LNCaP clone FGC (cell line): ENCODE measurements around the gene SDC4.
A peak's percentile ranks its signal among the peaks of the same experiment; 100 is the strongest.

ENCODE experiments used
- DNase-seq: peaks from one replicate; pipeline ENCODE4 v3.0.0-alpha.2; 2011; ENCODE audit warnings: low read depth
- H3K4me3 ChIP-seq: 2 replicates; pipeline ENCODE4 v1.5.1; 2011; ENCODE audit warnings: mild to moderate bottlenecking, low read depth, low read length, control low read depth
- TF ChIP-seq, protein P1 (sequence below): IDR thresholded peaks from 2 replicates; pipeline ENCODE4 v1.5.1; 2012; ENCODE audit warnings: mild to moderate bottlenecking; ENCODE audit not compliant: control insufficient read depth, insufficient read depth; ENCODE audit errors: extremely low read depth

SDC4 gene

GRCh38 chr20:45347936-45348778 is at the start of gene SDC4:
Gene SDC4, minus strand, starts transcription at chr20:45348424. Its CDS starts 40 bp downstream, at chr20:45348384.
- TF ChIP-seq, protein P1, sequence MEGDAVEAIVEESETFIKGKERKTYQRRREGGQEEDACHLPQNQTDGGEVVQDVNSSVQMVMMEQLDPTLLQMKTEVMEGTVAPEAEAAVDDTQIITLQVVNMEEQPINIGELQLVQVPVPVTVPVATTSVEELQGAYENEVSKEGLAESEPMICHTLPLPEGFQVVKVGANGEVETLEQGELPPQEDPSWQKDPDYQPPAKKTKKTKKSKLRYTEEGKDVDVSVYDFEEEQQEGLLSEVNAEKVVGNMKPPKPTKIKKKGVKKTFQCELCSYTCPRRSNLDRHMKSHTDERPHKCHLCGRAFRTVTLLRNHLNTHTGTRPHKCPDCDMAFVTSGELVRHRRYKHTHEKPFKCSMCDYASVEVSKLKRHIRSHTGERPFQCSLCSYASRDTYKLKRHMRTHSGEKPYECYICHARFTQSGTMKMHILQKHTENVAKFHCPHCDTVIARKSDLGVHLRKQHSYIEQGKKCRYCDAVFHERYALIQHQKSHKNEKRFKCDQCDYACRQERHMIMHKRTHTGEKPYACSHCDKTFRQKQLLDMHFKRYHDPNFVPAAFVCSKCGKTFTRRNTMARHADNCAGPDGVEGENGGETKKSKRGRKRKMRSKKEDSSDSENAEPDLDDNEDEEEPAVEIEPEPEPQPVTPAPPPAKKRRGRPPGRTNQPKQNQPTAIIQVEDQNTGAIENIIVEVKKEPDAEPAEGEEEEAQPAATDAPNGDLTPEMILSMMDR = no peak
- no peak for DNase-seq
- peak within 1 kb of the TSS; percentile 71 for H3K4me3 ChIP-seq

DNA sequence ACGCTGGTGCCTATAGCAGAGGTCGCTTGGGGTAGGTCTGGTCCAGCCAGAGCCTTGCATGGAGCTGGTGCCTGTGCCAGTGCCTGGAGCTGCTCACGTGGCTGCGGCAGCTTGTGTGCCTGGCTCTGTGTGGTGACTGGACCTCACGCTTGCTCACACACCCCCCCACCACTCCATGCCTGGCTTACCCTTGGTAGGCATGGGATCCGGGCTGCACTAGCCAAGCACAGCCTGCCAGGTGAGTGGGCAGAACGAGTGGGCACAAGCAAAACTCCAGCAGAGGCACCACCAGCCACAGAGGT is 46.8 kb upstream of the SDC4 start:
- DNase-seq = no peak
- TF ChIP-seq, protein P1 = no peak
- no peak overlapping the region for H3K4me3 ChIP-seq

DNA sequence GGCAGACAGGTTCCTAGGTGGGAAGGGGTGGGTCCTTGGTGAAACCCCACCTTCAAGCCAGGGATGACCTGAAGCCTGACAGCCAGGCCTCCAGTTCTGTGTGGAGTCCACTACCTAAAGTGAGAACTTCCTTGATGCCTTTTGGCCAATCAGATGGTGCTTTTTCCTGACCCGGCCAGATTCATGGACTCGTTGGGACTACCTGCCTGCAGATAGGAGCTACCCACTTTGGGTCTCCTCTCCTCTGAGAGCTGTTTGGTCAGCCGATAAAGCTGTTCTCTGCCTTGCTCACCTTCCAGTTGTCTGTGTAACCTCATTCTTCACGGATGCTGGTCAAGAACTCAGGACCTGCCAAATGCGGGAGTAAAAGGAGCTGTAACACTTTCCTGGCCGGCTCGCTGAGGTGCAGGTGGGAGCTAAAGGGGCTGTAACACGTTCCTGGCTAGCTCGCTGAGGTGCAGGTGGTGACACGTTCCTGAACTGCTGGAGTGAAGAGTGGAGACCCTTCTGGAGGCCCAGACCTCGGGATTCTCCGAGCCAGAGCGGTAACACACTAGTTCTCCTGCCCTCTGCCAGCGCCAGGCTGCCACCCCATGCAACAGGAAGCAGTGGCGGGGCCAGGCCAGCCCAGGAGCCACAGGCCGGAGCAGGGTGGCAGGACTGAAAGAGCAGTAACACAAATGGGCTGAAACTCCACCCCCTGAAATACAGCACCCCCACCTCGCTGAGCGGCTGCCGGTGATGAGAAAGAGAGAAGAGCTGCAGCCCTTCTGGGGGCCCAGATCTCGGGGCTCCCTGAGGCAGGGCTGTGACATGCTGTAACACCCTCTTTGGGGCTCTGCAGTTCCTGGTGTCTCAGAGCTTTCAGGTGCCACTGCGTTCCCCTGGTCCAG is 46.2 kb upstream of the SDC4 start:
- no peak for DNase-seq
- H3K4me3 ChIP-seq = no peak overlapping the region
- TF ChIP-seq, protein P1 = no peak

GRCh38 chr20:45392733-45393132 is 44.5 kb upstream of the SDC4 start:
- no peak overlapping the region for H3K4me3 ChIP-seq
- TF ChIP-seq, protein P1 = peak; percentile 36
- DNase-seq = no peak

- H3K4me3 ChIP-seq = no peak overlapping the region
- no peak for DNase-seq
- TF ChIP-seq, protein P1 = no peak
Observed at GRCh38 chr20:45391559-45391958, 43.3 kb upstream of the SDC4 start.

DNA sequence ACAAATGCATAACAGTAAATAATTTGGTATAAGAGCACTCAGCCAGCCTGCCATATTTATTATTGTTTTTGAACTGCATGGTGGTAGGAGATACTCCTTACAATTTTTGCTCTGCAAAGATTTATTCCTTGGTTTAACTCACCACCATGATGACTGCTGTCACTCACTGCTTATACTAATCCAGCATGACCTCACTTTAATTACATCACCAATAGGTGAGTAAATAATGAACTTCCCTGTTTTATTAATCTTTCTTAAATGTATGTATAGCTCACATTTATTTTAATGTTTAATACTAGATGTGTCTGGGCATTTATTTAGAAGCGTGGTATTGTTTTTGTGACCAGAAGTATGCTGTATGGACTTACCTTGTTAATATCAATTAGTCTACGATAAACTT is 42.7 kb upstream of the SDC4 start:
- no peak overlapping the region for H3K4me3 ChIP-seq
- TF ChIP-seq, protein P1 = no peak

More for the DNA sequence above, 42.7 kb upstream of the SDC4 start:
- DNase-seq = no peak
